AG09309 (cell line): ENCODE measurements around the gene CACNA1C.

ENCODE experiments used
- DNase-seq: peaks from one replicate; pipeline ENCODE4 v3.0.0-alpha.2; 2010; ENCODE audit warnings: low read depth
- H3K4me3 ChIP-seq: 2 replicates; pipeline ENCODE4 v1.5.1; 2011; ENCODE audit warnings: mild to moderate bottlenecking, low read depth, low read length, moderate library complexity; ENCODE audit not compliant: control insufficient read depth
- TF ChIP-seq, protein P1 (sequence below): IDR thresholded peaks from 2 replicates; pipeline ENCODE4 v1.5.1; 2011; ENCODE audit warnings: mild to moderate bottlenecking, low read depth, low read length, inconsistent platforms; ENCODE audit not compliant: insufficient read depth, control insufficient read depth; ENCODE audit errors: missing control alignments

Gene CACNA1C

DNA sequence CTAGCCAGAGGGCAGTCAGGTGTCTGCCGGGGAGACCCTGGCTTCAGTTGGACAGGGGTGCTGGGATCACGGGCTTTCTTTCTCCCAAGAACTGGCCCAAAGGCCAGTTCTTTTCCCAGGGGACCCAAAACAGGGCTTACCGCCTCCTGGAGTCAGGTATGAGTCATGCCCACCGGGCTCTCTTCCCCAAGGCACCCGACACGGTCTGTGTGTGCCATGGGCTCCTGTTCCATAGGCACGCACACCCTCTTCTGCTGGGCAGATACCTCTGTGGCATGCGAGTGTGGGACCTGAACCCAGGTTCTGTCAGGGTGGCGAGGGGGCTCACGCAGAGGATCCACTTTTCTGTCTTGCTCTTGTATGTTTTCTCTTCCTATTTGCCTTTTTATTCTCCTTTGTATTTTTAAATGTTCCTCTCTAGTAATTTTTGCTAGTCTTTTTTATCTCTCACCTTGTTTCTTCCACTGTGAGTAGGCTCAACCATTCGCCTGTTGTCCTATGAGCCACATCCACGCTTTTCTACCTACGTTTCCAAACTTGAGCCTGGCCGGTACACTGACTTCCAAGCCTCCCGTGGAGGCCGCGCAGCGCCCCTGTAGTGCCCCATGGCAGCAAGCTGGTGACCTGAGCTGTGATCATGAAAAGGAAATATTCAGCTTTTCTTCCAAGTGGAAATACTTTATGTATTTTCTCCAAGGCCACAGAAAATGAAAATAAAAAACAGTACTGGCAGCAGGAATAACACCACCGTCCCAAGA is 362.2 kb downstream of the CACNA1C start:
- TF ChIP-seq, protein P1, sequence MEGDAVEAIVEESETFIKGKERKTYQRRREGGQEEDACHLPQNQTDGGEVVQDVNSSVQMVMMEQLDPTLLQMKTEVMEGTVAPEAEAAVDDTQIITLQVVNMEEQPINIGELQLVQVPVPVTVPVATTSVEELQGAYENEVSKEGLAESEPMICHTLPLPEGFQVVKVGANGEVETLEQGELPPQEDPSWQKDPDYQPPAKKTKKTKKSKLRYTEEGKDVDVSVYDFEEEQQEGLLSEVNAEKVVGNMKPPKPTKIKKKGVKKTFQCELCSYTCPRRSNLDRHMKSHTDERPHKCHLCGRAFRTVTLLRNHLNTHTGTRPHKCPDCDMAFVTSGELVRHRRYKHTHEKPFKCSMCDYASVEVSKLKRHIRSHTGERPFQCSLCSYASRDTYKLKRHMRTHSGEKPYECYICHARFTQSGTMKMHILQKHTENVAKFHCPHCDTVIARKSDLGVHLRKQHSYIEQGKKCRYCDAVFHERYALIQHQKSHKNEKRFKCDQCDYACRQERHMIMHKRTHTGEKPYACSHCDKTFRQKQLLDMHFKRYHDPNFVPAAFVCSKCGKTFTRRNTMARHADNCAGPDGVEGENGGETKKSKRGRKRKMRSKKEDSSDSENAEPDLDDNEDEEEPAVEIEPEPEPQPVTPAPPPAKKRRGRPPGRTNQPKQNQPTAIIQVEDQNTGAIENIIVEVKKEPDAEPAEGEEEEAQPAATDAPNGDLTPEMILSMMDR, result no peak
- DNase-seq, result no peak
- no peak overlapping the region for H3K4me3 ChIP-seq

DNA sequence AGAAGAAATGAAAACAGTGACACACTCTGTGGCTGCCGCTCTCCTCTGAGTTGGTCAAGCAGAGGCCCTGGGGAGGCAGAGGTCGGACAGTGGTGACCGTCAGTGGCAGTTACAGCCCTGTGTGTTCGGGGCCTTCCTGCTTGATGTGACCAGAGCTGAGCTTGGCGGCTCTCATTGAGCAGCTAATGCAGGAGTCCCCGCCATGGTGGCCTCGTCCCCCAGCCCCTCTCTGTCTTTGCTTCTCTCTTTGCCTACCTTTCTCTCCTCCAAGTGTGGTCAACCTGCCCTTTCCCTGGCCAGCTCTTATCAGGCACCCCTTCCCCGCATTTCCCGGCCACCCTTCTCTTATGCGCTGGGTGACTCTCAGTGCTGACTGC is 362.8 kb downstream of the CACNA1C start:
- TF ChIP-seq, protein P1, result no peak
- no peak for DNase-seq
- H3K4me3 ChIP-seq, result no peak overlapping the region

DNA sequence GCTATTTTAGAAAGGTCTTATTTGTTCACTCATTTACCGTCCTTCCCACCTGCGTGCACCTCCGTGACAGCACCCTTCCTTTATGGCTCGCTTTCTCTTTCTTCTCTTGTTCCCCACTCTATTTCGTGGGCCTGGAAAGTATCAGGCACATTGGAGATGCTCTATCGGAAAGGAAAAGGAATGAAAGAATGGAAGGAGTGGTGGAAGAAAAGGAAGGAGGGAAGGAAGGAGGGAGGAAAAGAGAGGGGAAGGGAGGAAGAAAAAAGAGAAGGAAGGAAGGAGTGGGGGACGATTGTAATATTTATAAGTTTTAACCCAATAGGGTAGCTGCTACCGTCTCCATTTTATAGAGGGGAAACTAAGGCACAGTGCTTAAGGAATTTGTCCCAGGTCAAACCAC is 363.4 kb downstream of the CACNA1C start:
- DNase-seq, result no peak
- TF ChIP-seq, protein P1, result no peak

DNA sequence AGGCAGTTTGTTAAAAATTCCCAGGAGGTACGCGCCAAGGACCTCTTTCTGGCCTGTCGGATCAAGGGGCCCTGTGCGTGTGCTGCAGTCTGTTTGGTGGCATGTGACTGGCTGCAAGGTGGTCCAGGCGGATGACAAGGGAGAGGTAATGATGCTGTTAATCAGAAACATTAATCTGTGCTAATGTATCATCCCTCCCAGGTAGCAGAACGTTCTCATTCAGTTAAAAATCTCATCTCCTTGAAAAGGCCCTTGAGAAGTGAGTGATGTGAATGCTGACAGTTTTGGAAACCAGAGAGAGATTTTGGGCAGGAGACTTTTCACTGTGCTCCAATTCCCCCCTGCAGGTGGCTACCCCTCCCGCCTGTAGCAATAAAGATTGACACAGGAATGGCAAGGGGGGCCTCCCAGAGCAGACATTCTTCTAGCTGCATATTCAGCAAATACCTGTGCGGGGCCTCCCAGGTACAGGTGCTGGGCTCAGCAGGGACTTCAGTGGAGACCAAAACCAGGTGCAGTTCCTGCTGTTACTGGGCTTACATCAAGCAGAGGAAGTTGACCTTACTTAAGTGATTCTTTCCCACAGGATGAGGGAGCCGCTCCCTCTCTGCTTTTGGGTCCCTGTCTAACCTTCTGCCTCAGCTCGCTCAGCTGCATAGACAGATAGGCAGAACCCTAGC is 364.8 kb downstream of the CACNA1C start:
- DNase-seq, result no peak
- TF ChIP-seq, protein P1, result no peak
- H3K4me3 ChIP-seq, result no peak overlapping the region

More for the DNA sequence above, 363.4 kb downstream of the CACNA1C start:
- no peak overlapping the region for H3K4me3 ChIP-seq

DNA sequence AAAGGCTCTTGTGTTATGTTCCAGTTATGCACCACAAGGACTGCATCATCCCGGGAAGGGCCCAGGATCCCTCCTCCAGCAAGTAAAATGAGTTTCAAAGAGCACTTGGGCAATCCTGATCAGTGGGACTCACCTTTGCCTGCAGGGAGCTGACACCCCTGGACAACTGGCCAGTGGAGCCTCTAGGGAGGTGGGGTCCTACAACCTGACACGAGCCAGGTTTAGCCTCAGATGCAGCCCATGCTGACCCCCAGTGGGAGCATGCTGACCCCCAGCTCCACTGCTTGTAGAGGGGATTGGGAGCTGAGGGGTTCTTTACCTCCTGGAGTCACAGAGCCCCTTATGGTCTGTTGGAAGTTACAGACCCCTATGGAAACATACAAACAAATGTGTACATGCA is 365.8 kb downstream of the CACNA1C start:
- no peak for DNase-seq
- TF ChIP-seq, protein P1, result no peak

DNA sequence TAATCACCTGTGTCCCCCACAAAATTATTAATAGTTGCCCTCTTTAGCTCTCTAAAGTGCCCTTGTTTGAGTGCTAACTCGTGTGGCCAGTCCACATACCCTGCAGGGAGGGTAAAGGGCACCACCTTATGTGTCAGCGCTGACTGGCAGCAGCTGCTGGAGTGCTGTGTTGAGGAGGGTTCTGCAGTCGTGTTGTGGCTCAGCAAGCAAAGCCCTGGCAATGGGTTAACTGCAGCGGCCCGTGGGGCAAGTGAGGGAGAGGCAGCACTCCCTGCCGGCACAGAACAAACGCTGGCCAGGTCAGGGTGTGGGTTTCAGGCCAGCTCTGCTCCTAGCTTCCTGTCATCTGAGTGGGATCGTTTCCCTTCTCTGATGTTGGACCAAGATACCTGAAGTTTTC is 369.8 kb downstream of the CACNA1C start:
- TF ChIP-seq, protein P1, result no peak
- no peak for DNase-seq
- no peak overlapping the region for H3K4me3 ChIP-seq

More for the DNA sequence above, 365.8 kb downstream of the CACNA1C start:
- H3K4me3 ChIP-seq, result no peak overlapping the region
